HG03439 (cell line): ENCODE measurements around the gene DIP2B.
"Not testable (repeated sequence)": the region's sequence is repeated elsewhere in the genome, so short reads cannot be mapped to it uniquely, and the experiment has no call there.

ENCODE experiments used
- ATAC-seq: cut with Tn5 transposase; IDR thresholded peaks from one replicate; pipeline ENCODE4 v1.9.1; 2021; ENCODE audit warnings: mild to moderate bottlenecking, moderate library complexity; ENCODE audit not compliant: unreplicated experiment

Gene DIP2B

DNA sequence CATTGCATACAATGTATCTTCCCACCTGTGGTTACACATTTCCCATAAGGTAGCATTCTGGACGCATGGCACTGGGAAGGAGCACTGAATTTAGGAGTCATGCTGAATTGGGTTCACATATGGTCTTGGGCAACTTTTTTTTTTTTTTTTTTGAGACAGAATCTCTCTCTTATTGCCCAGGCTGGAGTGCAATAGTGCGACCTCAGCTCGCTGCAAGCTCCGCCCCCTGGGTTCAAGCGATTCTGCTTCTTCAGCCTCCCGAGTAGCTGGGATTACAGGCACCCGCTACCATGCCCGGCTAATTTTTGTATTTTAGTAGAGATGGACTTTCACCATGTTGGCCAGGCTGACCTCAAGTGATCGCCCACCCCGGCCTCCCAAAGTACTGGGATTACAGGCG is 13.3 kb downstream of the DIP2B start:
- ATAC-seq = peak; percentile 7

GRCh38 chr12:50519353-50519752 is 14.6 kb downstream of the DIP2B start:
- no peak for ATAC-seq

DNA sequence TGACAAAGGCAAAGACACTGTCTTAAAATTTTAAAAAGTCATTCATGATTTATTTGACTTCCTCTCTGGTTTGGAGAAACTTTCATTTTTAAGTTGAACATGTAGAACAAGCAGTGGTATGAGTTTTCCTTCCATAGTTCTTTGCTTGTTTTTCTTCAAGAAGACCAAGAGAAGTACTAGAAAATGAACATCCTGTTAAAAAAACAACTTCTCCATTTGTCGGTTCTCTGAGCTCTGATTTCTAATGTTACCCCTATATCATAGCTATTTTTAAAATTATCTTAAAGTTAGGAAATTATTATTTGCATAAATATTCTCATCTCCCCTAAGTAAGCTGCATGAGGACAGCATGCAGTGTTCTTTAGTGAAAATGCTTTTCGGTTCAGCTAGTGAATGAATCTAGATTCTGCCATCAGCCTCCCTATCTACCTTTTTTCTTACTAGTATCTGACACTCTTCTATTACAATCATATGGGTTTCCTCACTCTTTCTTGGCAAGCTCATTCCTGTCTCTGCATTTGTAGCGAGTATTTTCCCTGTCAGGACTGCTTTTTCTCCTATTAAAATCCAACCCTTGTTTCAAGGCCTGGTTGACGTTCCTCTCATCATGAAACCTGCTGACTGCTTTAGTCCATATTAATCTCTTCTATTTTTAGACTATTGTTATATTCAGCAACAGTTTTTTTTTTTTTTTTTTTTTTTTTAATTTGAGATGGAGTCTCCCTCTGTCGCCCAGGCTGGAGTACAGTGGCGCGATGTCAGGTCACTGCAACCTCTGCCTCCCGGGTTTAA is 15.8 kb downstream of the DIP2B start:
- ATAC-seq = no peak

DNA sequence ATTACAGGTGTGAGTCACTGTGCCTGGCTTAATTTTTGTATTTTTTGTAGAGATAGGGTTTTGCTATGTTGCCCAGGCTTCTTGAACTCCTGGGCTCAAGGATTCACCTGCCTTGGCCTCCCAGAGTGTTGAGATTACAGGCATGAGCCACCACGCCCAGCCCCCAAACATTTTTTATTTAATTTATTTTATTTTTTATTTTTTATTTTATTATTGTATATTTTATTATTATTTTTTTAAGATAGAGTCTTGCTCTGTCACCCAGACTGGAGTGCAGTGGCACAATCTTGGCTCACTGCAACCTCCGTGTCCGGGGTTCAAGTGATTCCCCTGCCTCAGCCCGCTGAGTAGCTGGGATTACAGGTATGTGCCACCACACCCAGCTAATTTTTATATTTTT is 17.0 kb downstream of the DIP2B start:
- ATAC-seq = not testable (repeated sequence)

DNA sequence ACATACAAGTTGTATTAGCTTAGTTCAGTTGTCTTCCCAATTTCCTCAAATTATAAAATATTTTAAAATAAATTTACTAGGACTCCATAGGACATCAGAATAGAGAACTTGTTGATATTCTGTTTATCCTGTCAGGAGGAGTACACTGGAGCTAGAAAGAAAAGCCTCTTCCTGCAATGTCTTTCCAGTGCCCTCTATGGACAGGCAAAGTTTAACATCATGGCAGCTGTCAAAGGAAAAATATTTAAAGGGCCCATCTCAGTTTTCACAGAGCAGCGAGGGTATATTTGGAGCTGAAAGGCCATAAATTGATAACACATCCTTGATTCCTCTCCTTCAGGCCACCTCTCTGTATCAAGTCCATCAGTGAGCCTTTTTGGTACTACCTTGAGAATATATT is 19.0 kb downstream of the DIP2B start:
- ATAC-seq = no peak

- no peak for ATAC-seq
These were observed 19.8 kb downstream of the DIP2B start for GRCh38 chr12:50524621-50525020.

- no peak for ATAC-seq
These were observed 20.6 kb downstream of the DIP2B start for GRCh38 chr12:50525422-50525821.

DNA sequence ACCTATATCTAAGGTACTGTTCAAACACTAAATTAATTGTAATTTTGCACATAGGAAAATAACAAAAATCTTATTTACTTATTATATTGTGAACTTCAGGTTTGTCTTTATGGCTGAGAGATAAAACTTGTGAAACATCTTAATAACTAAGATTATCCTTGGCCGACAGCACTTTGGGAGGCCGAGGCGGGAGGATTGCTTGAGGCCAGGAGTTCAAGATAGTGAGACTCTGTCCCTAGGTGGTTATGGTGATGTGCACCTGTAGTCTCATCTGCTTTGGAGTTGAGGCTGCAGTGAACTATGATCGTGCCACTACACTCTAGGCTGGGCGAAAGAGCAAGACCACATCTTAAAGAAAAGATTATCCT is 22.6 kb downstream of the DIP2B start:
- no peak for ATAC-seq

DNA sequence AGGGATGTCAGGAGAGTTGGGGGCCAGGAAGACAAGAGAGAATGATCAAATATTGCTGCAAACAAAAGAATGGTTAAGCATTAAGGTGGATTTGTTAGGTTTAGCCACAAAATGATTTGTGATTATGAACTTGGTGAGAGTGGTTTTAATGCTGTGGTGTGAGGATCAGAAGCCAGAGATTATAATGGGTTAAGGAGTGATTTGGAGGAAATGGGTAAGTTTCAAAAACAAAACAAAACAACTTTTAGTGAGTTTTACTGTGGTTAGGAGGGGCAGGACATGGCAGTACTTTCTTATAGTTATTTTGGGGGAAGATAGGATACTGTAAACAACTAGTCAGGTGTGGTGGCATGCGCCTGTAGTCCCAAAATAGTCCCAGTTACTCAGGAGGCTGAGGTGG is 24.0 kb downstream of the DIP2B start:
- no peak for ATAC-seq

GRCh38 chr12:50529345-50529744 is 24.6 kb downstream of the DIP2B start:
- ATAC-seq = no peak

DNA sequence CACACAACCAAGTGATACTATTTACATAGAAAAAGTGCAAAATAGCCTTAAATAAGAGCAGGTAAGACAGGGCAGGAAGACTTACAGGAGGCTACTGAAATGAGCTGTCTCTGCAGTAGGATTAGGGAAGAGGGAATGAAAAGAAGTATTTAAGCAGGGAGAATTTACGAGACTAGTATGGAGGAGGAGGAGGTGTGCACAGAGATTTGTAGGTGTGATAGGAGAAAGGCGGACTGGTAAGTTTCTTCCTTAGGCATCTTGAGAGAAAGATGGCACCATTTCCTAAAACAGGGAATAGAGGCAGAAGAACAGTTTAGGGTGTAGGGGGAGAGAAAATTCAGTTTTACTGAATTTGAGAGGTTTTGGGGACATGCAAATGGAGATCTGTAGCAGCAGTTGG is 25.7 kb downstream of the DIP2B start:
- ATAC-seq = no peak

DNA sequence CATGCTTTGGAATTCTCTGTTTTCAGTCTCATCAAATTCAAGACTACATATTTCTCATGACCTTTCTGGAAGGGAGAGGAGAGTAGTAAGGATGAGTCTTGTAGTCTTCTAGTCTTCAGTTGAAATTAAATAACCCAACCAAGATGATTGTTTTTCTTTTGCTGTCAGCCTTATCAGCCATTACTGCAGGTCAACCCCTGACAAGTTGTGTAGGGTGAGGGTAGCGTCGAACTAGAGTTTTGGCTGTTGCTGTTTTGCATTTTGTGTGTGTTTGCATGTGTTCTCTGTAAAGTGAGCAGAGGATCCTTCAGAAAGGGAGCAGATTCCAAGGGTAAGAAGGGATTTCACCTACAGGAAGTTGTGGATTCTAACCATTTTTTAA is 28.4 kb downstream of the DIP2B start:
- ATAC-seq = no peak

GRCh38 chr12:50533971-50534370 is 29.2 kb downstream of the DIP2B start:
- no peak for ATAC-seq

DNA sequence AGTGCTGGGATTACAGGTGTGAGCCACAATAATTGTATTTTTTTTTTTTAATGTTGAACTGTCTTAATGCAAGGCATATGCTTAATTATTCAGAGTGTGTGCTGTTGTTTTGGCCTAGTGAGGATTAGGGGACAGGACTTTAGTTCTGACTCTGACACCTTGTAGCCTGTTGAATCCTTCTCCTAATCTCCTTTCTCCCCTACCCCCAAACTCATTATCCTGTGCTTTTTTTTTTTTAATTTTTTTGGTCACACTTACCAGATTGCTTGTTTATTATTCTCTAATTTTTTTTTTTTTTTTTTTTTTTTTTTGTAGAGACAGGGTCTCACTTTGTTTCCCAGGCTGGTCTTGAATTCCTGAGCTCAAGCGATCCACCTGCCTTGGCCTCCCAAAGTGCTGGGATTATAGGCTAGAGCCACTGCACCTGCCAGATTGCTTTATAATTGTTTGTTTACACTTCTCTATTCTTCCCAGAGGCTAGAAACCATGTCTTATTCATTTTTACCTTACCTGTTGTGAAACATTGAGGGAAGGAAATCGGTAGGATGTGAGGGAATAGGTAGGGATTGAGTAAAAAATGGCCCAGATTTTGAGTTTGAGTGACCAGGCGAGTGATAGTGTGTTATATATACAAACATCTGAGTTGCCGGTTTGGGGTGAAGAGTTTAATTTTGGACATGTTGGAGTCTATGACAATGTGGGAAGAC is 32.2 kb downstream of the DIP2B start:
- ATAC-seq = no peak

DNA sequence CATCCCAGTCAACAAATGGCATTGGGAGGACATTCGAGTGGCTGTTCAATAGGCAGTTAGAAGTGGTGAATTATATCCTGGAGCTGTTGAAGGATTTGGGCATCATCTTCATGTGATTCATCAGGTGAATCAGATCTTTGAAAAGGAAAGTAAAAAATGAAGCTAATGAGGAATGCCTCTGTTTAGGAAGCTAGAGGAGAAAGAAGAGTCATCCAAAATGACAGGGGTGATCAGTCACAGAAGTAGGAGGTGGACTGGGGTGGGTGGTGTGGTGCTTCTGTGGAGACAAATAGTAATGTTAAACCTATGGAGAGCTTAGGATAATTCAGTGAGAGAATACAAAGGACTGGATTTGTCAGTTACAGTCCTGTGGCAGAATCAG is 32.7 kb downstream of the DIP2B start:
- ATAC-seq = no peak

- ATAC-seq = no peak
These were observed 33.4 kb downstream of the DIP2B start for GRCh38 chr12:50538182-50538581.

DNA sequence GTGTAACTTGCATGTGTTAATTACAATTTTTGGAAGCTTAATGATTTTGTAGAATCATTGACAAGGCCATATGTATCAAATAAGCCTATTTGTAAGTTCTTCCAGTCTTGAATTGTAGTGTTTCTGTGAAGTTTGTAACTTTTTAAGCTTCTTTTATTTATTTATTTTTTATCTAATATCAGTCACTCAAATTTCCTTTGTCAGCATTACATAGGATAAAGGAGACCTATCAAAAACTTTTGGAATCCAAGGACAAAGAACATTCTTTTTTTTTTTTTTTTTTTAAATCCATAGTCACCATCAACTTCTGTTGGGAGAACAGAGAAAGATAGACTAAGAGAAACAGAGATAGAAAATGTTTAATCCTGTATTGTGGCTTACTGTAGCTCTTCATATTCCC is 36.4 kb downstream of the DIP2B start:
- ATAC-seq = no peak

- no peak for ATAC-seq
These were observed 37.7 kb downstream of the DIP2B start for GRCh38 chr12:50542448-50542847.

- not testable (repeated sequence) for ATAC-seq
These were observed 38.4 kb downstream of the DIP2B start for GRCh38 chr12:50543188-50543587.

- ATAC-seq = no peak
These were observed 40.4 kb downstream of the DIP2B start for GRCh38 chr12:50545213-50545612.

DNA sequence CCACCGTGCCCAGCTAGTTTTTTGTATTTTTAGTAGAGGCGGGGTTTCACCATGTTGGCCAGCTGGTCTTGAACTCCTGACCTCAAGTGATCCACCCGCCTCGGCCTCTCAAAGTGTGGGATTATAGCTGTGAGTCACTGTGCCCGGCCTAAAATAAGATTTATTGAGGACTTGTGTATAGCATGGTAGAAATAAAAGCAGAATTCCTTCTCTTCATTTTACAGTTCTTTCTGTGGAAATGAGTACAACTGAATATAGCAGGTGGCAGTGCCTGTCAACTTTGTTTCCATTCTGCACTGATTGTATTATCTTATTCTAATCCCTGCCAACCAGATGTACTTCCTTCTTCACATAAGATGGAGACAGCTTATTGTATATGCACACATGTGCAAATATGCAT is 41.0 kb downstream of the DIP2B start:
- no peak for ATAC-seq

GRCh38 chr12:50546441-50547318 is 41.9 kb downstream of the DIP2B start:
- ATAC-seq = no peak
